NCI-H748 treated with DMSO at 0.1 percent for 48 hours (cell line): ENCODE results near the gene TEKT5.
A peak's percentile ranks its signal among the peaks of the same experiment; 100 is the strongest.

Experiments used
- DNase-seq: peaks from one replicate; lab custom pipeline; 2025; lab: John Stamatoyannopoulos, UW

The TEKT5 gene

DNA sequence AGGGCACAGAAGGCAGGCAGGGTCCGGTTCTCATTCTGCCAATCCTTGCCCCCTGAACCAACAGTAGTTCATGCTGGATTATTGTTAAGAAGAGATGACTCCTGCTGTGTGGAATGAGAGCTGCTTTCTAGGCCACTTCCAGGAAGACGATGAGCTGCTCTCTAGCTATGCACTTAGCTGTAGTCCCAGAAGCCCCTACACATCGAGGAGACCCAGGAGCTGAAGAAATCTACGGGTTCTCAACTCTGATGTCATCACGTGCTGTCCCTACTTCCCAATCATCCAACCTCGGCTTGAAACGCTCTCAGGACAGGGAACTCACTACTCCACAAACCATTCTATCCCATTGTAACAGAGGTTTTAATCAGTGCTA lies 85.3 kb downstream of the TEKT5 start:
- no peak for DNase-seq

DNA sequence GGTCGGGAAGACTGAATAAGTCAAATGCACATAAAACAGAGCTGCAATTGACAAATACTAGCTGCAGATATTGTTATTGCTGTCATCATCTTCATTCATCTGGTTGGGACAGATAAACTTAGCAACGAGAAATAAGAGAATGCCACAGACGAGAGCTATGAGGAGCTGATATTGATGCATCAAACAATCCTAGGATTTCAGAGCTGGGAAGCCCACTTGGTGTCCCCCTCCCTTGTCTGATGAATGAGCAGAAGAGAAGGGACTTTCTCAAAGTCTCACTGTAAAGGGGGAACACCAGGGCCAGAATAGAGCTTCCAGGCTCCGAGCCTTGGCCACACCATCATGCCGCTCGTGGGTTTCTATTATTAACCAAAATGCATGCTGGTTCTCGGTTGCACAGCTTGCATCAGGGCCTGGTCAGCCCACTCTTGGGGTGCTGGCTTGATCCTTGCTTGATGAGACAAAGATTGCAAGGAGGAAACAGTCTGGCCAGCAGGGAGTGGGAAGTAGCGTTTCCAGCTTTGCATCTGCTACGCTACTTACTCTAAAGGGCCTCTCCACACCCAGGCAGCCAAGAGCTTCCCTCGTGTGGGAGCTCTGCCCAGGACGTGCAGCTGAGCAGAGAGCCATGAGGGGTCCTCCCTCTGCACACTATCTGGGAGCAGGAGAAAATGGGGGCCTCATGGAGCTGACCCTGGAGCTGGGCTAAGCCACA lies 85.9 kb downstream of the TEKT5 start:
- DNase-seq: no peak

DNA sequence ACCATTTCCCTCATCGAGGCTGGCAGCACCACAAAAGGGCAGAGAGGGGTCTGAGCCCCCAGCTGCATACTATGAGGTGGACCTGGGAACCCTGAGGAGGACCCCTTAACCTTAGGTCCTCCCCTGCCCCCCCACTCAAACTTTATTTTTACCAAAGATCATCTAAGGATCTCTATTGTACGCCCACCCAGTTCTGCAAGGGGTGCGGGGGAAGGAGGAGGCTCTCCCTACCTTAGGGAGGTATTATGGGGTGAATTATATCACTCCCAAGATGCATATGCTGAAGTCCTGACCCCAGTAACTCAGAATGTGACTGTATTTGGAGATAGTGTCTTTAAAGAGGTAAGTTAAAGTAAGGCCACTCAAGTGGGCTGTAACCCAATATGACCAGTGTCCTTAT lies 87.6 kb downstream of the TEKT5 start:
- DNase-seq: no peak

DNA sequence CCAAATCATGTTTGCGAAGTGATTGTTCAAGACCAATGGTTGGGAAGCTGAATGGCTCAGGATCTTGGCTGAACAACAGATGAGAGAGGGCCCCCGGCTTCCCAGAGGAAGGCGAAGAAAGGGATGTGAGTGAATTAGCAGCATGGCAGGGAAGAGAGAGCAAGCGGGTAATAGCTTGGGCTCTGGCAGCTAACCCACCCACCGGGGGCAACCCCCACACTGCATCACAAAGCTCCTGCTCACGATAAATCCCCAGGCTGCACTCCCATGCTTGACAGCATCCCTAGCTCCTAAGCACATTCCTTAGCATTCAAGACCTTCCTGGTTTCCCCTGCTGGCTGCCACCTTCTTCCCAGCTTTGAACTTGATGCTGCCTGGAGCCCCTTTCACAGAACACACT lies 88.1 kb downstream of the TEKT5 start:
- no peak for DNase-seq

DNA sequence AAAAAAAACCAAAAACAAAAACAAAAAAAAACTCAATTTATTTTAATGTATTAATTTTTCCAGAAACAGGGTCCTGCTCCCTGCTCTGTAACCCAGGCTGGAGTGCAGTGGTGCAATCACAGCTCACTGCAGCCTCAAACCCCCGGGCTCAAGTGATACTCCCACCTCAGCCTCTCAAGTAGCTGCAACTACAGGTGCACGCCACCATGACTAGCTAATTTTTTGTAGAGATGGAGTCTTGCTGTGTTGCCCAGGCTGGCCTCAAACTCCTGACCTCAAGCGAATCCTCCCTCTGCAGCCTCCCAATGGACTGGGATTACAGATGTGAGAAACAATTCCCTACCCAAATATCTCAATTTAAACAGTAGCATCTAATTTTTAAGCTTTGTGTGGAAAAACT lies 89.1 kb downstream of the TEKT5 start:
- no peak for DNase-seq

DNA sequence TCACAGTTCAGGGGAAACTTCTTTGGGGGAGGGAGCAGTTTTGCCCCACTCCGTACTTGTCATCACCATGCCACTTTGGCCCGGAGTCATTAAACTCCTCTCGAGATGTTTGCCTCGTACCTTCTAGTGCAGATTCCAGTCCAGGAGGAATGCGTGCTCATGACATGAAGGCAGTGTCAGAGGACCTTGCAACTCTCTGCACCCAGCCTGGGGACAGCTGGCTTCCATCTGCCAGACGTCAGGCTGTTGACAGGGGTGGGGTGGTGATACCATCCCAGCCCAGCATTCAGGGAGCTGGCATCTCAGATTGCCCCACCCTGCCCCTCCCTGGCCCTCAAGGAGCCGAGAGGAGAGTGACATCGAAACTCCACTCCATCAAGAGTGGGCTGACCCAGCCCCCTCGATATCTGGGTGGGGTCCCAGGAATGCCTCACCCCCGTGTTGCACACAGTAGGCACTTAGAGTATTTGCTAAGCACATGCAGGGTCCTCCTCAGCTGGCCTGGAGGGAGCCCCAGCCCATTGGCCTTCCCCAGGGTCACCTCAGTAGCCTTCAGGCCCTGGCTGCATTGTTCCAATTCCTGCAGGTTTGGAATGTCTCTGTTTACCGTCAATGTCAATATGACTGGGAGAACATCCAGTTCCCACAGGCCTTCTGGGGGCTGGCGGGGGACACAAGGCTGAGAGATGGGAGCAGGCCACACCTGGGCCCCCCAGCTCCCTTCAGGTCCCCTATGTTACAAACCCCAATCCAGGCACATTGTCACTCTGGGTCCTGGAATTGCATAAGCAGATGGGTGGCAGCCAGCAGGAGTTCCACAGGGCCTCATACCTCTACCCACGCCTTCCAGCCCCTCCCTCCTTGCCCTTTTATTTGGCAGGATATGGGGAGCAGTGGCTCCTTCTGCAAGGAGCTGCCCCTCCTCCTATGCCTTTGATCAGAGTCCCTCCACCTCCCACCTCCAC lies 93.0 kb downstream of the TEKT5 start:
- no peak for DNase-seq

DNA sequence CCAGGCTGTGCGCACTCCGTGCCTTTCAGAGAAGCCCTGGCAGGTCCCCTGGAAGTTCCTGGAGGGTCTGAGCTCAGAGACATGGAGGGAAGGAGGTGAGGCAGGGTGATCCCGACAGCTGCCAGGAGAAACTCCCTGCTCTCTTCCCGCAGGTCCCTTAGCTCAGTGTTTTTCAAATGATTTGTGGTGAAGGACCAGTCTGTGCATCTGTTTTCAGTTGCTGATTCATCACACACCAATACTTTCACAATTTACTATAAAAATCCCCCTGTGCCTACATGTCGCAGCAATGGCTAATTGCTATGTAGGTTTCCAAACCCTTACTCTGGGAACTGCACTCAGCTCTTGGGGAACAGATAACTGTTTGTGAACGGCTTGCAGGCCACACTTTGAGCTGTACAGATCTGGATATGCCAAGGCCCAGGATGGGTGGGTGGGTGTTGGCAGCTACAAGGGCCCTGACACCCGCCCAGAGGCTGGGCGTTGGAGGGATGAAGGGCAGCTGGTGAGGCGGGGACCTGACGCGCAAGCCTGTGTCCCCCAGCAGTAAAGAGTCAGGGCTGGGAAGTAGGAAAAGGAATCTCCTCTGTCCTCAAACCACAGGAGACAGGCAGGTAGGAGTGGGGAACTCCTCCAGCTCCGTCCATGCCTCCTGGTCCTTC lies 93.8 kb downstream of the TEKT5 start:
- DNase-seq: no peak

DNA sequence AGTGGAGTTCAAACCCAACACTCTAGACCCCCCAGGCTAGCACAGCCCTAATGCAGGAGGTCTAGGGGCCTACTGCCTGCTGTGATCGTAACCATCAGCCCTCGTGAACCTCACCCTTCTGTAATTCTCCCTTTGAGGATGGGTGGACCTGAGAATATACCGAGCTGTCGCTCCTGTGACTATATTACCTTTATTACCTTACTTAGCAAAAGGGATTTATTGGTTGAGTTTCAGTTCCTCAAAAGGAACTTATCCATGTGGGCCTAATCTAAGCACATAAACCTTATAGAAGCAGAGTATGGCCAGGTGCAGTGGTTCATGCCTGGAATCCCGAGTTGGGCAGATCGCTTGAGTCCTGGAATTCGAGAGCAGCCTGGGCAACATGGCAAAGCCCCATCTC lies 95.1 kb downstream of the TEKT5 start:
- DNase-seq: no peak

DNA sequence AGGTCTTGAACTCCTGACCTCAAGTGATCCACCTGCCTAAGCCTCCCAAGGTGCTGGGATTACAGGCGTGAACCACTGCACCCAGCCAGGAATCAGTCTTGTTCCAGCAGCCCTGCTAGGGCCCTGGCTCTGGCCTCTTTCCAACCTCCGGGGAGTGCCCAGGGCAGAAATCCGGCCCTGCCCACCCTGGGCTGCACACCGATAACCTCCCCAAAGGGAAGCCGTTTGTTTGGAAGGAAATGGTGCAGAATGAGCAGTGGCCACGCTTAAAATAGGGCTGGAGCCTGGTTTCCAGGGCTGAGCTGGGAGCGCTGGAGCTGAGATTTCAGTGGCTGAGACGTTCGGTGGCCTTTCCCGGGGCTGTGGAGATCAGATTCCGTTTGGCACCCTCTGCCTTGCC lies 96.6 kb downstream of the TEKT5 start:
- no peak for DNase-seq

DNA sequence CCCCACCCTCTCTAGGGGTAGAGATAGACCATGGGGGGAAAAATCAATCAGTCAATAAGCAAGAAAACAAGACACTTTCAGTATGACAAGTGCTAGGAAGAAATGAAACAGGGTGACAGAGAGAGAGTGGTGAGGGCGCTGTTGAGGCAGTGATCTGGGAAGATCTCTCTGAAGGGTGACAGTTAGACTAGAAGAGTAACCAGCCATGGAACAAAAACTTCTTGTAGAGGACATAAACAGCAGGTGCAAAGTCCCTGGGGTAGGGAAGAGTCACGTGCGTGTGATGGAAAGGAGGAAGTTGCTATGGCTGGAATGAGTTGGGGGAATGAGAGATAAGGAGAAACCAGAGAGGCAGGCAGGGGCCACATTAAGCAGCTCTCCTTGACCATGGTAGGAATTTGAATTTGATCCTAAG lies 97.5 kb downstream of the TEKT5 start:
- no peak for DNase-seq

DNA sequence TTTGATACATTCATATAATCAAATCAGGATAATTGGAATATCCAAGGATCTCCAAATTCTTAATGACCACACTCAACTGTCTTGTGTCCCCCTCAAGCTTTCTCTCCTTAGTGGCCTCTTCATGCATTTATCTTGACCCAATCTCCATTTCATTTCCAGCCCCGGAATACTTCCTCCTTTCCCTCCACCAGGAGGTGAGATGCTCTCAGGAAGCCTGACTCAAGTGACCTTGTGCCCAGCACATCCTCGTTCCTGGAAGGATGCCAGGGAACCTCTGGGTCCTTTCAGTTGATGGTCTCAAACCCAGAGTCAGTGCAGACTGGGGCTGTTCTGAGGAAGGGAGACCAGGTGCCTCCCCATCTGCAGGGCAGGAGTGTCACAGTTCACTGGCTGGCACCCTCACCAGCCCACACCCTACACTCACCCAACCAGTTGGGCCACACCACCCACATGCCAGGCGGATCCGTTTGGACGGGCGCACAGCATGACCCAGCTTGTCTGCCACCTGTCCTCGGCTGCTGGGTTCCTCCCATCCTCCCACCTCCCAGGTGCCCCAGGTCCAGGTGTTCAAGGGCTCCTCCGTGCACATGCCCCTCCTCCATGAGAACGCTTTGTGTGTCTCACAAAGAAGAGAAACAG lies 100.3 kb downstream of the TEKT5 start:
- no peak for DNase-seq

DNA sequence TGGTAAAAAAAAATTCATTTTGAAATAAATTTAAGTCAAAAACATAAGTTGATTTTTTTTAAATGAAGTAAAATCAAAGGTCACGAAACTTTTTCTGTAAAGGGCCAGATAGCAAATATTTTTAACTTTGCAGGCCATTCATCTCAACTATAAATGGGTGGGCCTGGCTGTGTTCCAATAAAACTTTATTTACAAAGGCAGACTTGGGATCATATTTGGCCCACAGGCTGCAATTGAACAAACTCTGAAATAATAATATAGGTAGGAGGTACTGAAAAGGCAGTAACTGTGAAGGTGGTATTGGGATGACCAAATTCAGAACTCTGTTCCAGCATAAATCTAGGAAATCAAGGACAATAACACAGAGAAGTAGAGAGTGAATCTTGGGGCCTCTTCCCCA lies 102.1 kb downstream of the TEKT5 start:
- DNase-seq: no peak

DNA sequence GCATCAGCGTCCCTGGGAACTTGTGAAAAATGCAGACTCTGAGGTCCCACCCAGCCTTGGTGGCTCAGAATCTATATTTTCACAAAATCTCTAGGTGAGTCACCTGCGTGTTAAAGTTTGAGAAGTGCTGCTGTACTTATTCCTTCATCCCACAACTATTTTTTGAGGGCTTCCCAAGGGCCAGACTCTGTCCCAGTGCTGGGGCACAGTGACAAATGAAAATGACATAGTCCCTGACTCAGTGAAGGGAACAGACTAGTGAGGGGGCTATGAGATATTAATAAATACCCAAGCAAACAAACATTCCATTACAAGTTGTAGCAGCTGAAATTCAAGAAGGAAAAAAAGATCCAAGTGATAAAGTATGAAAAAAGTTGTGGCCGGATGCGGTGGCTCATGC lies 104.4 kb downstream of the TEKT5 start:
- no peak for DNase-seq

DNA sequence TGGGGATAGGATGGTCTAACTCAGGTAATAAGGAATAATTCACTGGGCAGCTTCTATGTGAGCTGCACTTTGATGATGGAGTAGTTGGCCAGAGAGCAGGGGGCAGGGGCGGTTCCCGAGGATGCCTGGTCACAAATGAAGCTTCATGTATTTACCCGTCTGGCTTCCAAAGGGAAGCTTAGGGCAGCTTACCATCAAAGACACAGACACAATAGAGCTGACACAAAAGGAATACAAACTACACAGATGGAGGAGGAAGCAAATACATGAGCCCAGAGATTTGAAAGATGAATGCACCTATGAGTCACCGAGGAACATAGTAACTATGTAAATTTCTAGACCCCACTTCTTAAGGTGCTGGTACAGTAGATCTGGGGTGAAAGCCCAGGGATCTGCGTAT lies 105.6 kb downstream of the TEKT5 start:
- no peak for DNase-seq

DNA sequence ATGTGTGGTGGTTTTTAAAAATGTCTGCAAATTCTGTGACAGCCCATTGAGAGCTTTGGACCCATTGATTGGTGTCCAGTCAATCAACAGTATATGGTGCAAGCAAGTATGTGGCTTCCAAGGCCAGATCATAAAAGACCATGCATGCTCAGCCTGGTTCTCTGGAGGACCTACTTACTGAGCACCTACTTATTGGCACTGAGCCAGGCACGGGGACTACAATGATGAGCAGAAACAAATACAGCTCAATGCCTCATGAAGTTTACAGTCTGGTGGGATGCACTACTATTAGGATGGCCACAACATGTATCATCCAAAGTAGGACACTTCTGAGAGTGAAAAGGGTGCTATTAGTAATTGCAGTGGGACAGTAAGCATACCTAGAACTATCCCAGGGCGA lies 107.1 kb downstream of the TEKT5 start:
- no peak for DNase-seq

DNA sequence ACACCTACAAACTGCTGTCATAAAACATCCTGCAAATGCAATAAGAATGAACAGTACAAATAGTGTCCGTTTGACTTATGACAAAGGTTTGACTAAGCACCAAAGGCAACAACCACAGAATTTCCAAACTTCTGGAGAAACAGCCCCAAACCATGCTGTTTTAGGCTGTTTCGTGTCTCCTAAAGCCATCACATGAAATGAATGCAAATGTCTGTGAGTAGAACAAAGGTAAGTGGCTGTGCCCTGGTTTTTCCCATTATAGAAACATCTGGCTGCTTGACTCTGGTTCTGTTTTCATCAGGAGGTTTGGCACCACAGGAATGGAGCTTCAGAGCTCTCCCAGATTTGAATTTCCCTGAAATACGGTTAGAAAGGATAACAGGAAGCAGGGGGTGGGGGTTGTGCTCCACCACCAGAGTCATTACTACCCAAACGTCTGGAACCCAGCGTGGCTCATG lies 109.7 kb downstream of the TEKT5 start:
- DNase-seq: no peak

DNA sequence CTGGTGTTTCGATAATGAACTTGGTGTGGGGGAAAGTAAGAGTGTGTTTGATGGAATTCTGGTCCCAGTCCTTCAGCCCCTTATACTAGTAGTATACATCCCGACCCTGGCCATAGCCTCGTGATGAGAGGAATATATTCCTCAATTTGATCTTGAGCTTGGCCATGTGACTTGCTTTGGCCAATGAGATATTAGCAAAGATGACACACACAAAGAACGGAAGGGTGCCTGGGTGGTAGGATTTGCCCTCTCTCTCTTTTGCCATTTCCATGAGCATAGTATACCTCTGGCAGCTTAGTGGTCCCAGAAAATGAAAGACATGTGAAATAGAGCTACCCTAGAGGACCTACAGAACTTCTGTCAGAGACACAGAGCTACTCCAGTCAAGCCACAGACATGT lies 111.5 kb downstream of the TEKT5 start:
- no peak for DNase-seq

DNA sequence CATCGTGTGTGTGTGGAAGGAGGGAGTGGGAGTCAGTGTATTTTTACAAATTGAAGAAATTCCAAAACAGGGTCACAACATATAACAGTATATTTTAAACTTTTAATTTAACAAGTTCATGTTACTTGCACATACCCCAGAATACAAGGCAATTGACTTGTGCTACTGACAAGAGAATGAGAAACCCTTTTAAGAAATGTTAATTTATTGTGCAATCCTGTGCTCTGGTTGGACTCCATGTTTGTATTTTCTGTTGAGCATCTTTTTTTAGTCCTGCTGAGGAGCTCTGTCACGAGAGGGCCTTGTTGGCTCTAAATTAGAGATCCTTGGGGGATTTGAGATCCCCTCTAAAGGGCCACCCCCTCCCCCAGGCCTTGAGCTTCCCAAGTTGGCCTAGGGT lies 113.2 kb downstream of the TEKT5 start:
- DNase-seq: no peak

DNA sequence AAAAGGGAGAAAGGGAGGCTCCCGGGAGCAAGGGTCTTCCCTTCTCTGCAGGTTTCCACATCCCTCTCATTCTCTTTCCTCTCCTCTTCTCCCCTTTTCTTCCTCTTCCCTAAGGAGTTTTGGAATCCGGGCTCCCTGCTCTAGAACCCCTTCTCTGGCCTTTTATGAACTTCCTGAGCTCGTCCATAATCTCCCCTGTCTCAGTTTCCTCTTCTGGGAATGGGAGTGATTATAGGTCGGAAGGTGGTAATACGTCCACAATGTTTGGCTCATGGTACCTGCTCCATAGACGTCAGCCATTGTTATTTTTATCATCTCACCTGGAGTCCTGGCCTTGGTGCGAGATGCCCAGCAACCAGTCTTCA lies 113.9 kb downstream of the TEKT5 start:
- no peak for DNase-seq

DNA sequence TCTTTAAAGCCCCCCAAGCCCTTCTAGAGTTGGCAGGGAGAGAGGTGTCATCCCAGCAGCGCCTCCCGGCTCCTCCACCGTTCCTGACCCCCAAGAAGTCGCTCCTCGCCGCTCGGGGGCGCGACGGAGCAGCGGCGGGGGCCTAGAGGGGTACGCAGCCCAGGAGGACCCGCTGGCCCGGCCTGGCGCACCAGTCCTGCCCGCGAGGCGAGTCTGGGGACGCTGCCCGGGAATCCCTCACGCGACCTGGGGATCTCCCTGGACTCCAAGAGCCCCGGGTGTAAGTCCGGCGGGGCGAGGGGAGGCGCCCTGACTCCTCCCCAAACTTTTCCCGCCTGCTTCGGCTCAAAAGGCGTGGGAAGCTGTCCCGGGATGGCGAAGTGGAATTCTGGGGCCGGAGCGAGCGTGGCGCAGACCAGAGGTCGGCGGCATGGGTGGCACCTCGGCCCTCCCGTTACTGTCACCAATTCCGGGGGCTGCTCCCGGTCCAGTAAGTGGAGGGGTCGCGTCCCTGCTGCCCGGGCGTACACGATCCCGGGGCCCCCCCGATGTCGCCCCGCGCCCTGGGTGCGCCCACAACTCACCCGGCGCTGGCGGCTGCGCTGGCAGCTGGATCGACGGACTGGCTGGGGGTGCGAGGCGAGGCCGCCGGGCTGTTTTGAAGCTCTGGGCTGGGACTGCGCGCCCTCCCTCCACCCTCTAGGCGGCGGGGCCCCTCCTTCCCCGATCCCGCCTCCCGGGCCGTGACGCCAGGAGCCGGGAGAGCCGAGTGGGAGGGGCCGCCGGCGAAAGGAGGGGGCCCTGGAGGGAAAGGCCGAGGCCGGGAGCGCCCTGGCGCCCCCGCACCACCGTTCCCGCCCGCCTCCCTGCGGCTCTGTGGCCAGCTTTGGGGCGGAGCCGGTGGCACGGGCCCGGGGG lies 114.5 kb downstream of the TEKT5 start, which contains the start of gene EMP2:
Gene EMP2 (minus strand): TSS at position 634 of the 918 bp plus-strand sequence. CDS start 32,981 bp downstream, outside the sequence.
- peak; percentile 14 for DNase-seq

DNA sequence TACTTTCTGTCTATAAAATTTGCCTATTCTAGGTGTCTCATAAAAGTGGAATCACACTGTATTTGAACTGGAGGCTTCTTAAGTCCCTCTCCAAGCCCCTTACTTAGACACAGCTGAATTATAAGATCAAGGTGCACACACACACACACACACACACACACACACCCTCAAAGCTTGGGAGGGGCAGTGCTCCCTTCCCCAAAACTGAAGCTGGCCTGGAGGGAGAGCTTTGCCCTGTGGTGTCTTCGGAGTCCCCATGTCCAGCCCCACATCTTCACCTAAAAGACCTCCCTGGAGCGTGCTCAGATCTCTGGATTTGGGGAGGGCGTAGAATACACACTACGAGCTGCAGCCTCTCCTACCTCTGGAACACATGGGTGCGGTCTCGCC lies 115.2 kb downstream of the TEKT5 start:
- no peak for DNase-seq
